GM18499 (cell line): ENCODE measurements around the gene PSD4.

ENCODE experiments used
- ATAC-seq: cut with Tn5 transposase; IDR thresholded peaks from one replicate; pipeline ENCODE4 v1.9.1; 2021; ENCODE audit warnings: moderate number of reproducible peaks; ENCODE audit not compliant: insufficient read depth, unreplicated experiment

PSD4 gene

GRCh38 chr2:113202305-113203216 is 28.8 kb downstream of the PSD4 start:
- ATAC-seq: no peak

DNA sequence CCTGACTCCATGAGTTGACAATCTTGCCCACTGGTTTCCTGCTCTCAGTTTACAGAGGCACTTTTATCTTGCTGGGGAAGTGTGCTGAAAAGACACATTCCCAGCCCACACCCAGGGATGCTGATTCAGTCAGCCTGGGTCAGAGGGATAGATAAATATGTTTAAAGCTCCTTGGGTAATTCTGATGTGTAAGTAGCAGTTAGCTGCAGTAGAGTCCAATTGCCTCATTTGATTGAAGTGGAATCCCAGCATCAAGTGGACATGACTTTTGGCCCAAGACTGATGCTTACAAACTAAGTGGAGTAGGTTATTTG is 29.4 kb downstream of the PSD4 start:
- no peak for ATAC-seq

DNA sequence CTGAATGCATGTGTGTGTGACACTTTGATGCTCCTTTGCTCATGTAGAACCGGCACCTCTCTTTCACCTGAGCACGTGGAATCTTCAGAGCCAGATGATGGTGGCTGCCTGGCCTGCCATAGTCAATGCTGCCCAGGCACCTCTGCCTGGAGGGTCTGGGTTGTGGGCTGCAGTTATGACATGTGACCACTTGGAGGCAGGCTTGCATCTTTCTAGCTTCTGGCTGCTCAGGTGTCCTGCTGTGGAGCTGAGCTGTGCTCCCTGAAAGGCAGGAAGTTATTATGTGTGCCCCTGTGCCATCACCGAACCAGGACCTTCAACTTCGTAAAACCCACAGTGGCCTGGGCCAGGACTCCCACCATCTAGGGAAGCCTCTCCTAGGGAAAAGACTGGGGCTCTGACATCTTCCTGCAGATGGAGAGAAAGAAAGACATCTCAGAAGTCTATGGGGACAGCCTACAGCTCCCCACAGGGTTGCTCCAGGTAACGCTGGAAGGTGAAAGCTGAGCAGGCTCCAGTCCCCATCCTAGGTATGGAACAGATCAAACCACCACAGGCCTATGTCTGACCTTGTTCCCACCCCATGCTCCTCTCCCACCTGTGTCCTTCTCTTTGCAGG is 30.2 kb downstream of the PSD4 start:
- no peak for ATAC-seq

DNA sequence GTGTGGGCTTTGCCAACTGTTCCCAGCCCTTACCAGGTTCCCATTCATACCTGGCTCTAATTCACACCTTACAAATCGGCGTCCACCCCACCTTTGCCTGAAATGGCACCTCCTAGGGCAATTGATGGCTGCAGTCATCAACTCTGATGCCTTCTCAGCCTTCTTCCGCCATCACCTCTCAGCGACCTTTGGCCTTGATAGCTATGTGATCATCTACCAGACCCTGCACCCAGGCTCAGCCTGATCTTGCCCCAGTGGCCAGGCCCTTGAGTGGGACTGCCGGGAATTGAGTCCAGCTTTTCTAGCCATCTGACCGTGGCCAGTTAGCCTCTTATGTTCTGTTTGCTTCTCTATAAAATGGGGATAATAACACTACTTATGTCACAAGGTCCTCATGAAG is 32.5 kb downstream of the PSD4 start:
- ATAC-seq: no peak

GRCh38 chr2:113207021-113207420 is 33.2 kb downstream of the PSD4 start:
- no peak for ATAC-seq

DNA sequence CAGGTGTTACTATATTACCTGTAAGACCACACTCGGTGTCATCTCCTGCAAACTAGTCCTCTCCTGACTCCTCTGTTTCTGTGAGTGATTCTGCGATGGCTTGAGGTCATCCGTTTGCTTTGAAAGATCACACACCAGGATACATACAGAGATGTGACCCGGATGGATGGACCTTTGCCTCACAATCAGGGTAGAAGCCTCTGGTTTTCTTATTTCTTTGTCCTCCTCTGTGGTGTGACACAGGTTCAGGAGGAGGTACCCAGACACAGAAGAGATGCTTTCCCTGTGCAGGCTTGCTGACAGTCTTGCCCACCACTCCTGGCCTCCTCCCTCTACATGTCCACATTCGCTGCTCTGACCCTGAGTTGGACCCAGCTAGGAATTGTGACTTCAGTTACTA is 34.6 kb downstream of the PSD4 start:
- no peak for ATAC-seq

- no peak for ATAC-seq
These were observed 35.4 kb downstream of the PSD4 start for GRCh38 chr2:113209011-113209645.

DNA sequence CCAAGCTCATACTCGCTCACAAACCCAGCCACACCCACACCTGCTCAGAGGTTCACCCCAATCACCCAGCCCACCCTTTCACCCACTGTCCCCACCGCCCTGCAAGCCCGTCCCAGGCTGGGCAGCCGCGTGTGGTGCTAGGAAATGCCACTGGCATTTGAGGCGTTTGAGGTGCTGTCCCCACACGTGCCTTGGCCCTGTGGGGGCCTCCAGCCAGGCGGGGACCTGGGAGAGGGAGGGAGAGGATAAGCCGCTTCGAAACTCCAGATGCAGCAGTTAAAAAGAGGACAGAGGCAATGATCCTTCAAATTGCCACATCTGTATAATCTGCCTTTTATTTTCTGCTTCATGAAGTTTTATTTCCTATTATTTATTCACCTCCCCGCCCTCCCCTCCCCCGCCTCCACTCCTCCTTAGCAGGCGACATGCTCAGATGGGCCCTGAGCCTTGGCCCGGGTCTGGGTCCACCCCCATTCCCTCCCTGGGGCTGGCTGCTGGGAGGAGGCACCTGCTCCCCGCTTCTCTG is 35.9 kb downstream of the PSD4 start:
- ATAC-seq: no peak

DNA sequence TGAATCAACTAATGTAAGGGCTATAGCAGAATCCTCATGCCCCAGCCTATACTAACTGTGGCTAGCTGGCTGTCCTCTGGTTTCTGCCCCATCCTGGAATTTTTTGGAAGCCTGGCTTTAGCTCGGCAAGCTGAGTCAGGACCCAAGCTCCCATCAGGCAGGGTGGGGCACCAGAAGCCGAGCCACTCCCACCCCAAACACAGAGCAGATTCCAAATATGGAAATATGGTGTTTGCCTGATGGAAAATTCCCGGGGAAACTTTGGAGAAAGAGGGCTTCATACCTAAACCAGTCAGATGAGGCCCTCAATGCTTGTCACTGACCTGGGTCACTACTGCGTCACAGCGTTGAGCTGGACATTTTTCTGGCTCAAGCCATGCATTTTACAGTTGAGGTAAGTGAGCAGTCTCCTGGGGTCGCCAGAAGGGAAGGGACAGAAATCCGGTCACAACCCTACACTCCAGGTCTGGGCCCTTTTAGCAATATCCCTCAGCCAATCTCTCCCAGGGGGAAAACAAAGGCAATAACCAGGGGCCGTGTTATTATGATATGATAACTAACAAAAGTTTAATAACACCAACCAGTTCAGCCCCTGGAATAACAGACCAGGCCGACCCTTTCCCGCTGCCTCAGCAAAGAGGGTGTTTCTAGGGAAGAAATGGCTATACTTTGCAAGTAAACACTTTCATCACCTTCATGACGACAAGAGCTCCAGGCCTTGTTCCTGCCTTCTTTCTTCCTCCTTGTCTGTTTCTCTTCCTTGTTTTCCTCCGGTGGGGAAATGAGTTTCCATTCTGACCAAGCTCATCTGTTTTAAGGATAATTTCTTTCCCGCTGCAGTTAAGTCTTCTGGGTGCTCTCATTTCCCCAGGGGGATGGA is 37.7 kb downstream of the PSD4 start:
- no peak for ATAC-seq

DNA sequence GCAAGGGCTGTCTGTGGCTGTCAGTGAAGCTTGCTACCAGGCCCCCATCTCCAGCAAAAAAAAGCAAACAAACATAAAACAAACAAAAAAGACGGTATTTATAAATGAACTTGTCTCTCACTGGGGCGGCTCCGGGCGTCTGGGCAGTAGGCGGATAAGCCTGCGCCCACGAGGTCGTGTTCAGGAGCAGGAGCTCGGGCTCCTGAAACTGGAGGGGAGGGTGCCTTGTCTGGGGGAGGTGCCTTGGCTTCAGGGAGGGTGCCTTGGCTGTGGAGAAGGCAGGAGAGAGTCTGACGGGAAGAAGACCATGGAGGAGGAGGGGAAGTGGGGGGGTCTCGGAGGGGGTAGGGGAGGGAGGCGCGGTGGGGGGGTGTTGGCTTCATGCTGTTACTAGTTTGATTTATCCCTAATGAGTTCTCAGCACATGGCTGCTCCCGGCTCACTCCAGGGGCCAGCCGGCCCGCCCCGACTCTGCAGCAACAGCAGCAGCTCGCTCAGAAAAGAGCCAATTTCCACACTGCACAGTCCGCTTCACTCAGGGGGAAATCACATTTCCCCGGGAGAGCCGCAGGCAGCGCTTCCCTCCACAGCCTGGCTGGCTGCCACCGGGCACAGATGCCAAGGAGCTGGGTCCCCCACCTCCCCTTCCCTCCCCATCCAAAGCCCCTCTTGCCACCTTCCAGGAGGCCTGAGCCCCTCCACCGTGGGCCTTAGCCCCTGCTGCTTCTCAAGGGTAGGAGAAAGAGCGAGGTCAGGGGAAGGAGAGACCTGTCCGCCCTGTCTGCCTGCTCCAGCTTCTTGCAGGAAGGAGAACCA is 38.7 kb downstream of the PSD4 start:
- ATAC-seq: no peak

DNA sequence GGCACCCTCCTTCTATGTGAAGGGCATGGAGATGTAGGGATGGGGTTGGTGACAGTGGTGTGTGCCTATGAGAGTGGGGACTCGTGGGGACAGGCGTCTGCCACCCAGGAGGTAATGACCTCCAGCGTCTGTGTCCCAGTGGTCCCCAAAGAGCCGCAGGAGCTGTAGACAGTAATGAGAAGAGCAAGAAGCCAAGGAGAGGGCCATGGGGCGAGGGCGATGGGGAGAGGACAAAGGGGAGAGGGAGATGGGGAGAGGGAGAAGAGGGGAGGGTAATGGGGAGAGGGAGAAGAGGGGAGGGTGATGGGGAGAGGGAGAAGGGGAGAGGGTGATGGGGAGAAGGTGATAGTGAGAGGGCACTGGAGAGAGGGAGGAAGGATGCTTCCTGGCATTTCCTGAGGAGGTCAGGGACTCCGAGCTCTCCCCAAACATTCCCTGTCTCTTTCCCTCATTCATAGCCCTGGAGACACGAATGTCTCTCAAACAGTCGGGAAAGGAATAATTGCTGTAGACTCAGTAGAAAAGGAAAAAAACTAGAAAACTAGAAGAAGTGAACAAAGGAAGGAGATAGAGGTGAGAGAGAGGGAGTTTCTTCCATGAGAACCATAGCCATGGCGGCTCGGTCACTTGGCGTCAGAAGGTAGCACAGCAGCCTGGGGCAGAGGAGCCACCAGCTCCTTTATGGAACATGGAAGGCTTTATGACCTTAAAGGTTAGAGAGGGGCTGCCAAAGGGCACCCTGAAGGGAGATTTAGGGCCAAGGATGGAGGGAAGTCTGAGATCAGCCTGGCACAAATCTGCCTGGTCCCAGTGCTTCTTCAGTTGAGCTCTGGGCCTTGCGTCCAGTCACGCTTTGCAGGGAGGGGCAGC is 39.5 kb downstream of the PSD4 start:
- ATAC-seq: no peak

- no peak for ATAC-seq
These were observed 40.4 kb downstream of the PSD4 start for GRCh38 chr2:113214141-113214540.

GRCh38 chr2:113215056-113215455 is 41.3 kb downstream of the PSD4 start:
- ATAC-seq: no peak

DNA sequence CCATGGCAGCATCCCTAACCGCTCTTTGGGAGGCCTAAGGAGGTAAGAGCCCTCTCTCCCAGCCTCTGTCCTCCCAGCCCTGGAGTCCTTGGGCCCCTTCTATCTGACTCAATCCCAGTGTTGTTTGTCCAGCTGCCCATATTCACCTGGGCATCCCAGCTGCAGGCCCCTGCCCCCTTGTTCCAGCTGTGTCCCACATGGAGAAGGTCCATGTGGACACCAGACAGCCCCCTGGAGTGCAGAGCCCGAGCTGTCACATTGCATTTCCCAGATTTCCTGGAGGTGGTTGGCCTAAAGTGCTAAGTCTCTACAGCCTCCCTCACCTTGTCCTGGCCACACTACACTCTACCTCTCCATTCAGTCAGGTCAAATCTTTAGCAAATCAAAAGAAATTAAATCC is 42.5 kb downstream of the PSD4 start:
- ATAC-seq: no peak

- no peak for ATAC-seq
These were observed 43.2 kb downstream of the PSD4 start for GRCh38 chr2:113216891-113217454.

- no peak for ATAC-seq
These were observed 43.9 kb downstream of the PSD4 start for GRCh38 chr2:113217455-113218282.

DNA sequence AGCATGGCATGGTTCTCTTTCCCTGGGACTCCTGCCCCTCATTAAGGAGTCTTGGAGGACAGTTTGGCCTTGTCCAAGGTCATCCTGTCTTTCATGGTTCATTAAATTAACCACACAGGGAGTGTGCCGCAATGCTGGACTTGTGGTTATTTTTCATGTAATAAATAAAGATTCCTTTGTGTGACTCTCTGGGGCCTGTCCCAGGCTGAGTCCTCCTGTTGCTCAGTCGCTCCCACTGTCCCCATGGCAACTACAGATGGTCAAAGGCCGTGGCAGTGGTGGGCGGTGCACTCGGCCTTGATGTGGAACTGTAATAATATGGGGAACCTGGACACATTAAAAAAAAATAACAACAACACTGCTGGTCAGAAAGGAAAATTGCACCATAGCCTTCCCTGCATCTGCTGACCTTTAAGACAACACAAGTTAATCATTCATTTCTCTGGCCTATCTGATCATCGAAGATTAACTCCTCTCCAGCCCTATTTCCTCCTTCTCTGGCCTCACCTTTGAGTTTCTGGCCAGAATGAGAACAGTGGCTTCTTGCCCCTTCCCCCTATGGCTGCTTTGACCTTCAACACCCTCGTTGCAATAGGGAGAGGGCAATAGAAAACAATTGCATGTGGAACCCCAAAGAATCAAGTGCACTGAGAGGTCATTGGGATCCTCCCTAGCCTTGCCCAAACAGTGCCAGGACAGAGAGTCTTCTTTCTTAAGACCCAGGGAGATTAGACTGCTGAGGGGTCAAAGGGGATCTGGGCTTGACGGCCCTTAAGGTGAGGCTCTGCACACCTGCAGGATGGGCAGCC is 44.7 kb downstream of the PSD4 start:
- no peak for ATAC-seq
